Fibroblast of the aortic adventitia (primary cell): Measurements from ENCODE around the gene MVD. TPM values are rescaled to one million over a fixed set of nuclear protein-coding genes. Genes with fewer than 3 reads are reported as not detected.

ENCODE experiments used
- DNase-seq: peaks from one replicate; pipeline ENCODE4 v3.0.0-alpha.2; 2010; ENCODE audit warnings: low read depth
- H3K4me3 ChIP-seq: 2 replicates; pipeline ENCODE4 v1.5.1; 2011; ENCODE audit warnings: low read depth, mild to moderate bottlenecking, control low read depth, low read length, moderate library complexity
- total RNA-seq: library from RNA; depleted of rRNA; stranded (reverse); fragments of >200 nt; gene quantifications from 2 replicates; pipeline ENCODE4 v1.2.3, GENCODE V29; 2012; ENCODE audit warnings: low replicate concordance
- TF ChIP-seq, protein P1 (sequence below): IDR thresholded peaks from 2 replicates; pipeline ENCODE4 v1.5.1; 2011; ENCODE audit warnings: mild to moderate bottlenecking, low read length, control low read depth, inconsistent platforms; ENCODE audit not compliant: insufficient read depth

Gene MVD
- total RNA-seq, 1 donor = 24.4 TPM

DNA sequence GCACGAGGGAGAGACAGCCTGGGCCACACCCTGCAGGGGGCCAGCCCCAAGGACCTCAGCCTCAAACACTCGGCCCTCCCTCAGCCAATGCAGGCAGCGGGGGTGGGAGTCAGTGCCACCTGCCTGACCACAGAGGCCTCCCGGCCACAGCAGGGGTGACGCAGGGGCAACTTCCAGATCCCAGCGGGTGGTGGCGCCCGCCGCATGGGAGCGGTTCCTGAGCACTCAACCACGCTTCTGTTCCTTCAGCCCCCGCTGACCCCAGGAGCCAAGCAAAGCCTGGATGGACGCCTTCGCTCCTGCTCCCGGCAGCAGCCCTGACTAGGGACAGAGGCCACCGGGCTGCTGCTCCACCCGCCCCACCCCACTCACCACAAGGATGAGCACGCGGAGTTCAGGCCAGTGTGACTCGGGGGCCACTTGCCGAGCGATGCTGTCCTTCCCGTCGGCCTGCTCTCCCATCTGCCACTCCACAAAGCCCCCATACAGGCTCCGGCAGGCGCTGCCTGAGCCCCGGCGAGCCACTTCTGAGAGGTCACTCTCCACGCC, 7.1 kb downstream of the MVD start:
- H3K4me3 ChIP-seq = no peak overlapping the region
- DNase-seq = no peak
- TF ChIP-seq, protein P1, sequence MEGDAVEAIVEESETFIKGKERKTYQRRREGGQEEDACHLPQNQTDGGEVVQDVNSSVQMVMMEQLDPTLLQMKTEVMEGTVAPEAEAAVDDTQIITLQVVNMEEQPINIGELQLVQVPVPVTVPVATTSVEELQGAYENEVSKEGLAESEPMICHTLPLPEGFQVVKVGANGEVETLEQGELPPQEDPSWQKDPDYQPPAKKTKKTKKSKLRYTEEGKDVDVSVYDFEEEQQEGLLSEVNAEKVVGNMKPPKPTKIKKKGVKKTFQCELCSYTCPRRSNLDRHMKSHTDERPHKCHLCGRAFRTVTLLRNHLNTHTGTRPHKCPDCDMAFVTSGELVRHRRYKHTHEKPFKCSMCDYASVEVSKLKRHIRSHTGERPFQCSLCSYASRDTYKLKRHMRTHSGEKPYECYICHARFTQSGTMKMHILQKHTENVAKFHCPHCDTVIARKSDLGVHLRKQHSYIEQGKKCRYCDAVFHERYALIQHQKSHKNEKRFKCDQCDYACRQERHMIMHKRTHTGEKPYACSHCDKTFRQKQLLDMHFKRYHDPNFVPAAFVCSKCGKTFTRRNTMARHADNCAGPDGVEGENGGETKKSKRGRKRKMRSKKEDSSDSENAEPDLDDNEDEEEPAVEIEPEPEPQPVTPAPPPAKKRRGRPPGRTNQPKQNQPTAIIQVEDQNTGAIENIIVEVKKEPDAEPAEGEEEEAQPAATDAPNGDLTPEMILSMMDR = no peak

DNA sequence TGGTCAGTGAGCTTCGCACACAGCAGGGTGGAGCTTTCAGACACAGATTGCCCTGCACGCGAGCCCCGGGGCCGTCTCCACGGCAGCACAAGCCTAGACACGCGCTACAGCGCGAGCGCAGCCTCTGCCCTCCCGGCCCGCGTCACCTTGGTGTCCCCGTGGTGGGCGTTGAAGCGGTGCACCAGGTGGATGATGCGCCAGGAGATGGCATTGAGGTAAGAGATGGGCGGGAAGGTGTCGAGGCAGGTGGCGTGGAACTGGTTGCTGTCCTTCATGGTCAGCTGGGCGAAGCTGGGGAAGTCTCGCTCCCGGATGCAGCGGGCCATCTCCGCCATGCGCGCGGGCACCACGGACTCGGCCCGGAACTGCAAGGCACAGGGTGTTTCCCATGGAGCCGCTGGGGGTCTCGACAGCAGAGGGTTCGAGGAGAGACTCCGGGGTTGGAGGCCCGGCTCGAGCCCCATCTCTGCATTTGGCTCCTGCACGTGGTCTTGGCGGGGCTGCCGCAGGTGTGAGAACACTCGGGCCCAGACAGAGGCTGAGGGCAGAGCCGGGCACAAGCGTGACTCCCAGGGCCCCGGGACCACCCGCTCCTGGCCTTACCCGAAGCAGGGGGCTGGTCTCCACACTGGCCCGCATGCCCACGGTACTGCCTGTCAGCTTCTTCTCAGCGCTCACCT, 7.7 kb downstream of the MVD start:
- TF ChIP-seq, protein P1 = no peak
- H3K4me3 ChIP-seq = no peak overlapping the region
- DNase-seq = no peak

DNA sequence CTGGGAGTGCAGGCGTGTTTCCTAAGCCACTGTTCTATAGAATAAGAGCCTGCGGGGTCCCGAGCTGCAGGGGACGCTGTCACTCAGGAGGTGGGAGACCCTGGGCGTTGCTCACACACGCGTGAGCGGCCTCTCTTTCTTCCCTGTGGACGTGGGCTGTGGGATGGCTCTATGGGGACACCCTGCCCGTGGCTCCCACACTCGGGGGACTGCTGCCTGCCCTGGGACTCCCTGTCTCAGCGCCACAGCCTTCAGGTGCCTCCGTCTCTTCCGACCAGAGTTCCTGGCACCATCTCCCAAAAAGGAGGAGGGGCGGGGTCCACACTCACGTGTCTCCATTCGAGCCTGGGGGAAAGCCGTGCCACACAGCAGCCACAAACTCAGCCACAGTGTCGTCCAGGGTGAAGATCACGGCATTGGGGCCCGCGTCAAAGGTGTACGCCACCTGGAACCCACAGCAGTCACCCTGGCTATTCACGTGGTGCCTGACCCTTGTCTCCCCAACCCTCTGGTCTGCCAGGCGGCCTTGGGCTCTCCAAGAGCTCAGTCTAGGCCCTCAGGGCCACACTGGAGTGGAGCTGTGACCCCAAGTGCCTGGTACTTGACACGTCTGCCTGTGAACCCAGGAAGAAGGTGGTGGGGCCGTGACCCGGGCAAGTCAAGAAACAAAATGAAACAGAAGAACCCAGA, 8.4 kb downstream of the MVD start:
- no peak for DNase-seq
- TF ChIP-seq, protein P1 = no peak
- no peak overlapping the region for H3K4me3 ChIP-seq

DNA sequence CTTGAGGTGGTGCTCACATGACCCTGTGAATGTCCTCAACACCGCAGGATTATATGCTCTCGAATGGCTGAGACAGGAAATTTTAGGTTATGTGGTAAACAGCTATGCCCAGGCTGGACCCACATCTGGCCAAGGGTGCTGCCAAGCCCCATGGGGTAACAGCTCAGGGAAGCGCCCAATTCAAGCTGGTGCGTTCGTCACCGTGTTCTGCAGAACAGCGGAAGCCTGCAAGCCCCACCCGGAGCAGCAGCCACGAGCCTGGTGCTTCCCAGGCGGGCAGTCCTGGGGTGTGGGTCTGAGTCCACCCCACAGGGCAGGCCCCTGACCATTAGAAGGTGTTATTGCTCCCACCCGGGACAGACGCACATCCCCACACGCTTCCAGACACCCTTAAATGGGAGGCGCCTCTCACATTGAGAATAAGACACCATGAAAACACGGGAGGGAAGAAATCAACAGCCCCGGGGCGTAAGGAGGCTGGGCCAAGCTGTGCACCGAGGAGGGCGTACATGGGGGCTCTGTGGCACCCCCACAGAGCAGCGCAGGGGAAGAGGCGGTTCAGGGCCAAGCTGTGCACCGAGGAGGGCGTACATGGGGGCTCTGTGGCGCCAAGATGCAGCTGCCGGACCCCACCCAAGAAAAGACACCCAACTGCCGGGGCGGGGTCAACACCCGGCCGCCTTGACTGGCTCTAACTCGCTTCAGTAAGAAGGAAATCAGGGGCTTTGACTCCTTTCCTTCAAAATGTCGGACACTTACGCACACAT, 9.1 kb downstream of the MVD start:
- TF ChIP-seq, protein P1 = no peak

DNA sequence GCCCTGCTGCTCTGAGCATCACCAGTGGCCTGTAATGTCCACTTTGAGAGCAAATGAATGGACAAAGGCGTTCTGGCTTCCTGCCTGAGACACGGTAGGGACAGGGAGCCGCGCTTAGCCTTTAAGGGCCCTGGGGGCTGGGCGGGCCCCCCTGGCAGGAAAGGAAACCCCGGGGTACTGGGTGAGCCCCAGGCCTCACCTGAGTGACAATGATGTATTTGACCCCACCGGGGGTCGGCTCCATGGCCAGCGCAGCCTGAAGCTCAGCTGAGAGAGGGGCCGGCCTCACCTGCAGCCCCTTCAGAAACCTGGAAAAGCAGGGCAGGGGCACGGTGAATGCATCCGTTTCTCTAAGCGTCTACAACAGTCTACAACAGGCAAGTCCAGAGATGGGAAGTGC, 9.8 kb downstream of the MVD start:
- H3K4me3 ChIP-seq = no peak overlapping the region
- DNase-seq = no peak
- TF ChIP-seq, protein P1 = no peak

More for the DNA sequence above, 9.1 kb downstream of the MVD start:
- H3K4me3 ChIP-seq = no peak overlapping the region
- no peak for DNase-seq

DNA sequence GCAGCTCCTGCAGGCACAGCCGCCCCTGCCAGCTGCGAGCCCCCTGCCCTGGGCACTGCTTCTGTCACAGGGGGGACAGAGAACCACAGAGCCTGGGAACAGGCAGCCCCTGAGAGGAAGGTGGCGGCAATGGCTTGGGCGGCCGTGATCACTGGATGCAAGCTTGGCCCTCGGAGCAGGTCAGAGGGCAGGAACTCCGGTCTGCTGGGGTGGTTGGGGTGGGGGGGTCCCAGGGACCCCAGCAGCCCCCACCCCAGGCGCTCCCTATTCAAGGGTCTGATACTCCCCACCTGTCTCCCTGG, 10.2 kb downstream of the MVD start:
- no peak overlapping the region for H3K4me3 ChIP-seq
- TF ChIP-seq, protein P1 = no peak
- no peak for DNase-seq
